MCF 10A (cell line): ENCODE results near the gene TMEM80. TPM values are rescaled to one million over a fixed set of nuclear protein-coding genes. Genes with fewer than 3 reads are reported as not detected.
A peak's percentile ranks its signal among the peaks of the same experiment; 100 is the strongest.

Source experiments
- BruUV-seq: library from RNA; stranded (reverse); fragments of 400-500 nt; replicated peaks from 2 replicates; lab custom pipeline; 2021; lab: Mats Ljungman, UMichigan
- CTCF ChIA-PET: fragments of 300-600 bp; sonication (Branson Sonifier 250); formaldehyde crosslinking; extraction: SDS; loops from one replicate; lab custom pipeline; 2021; ENCODE audit warnings: antibody characterized with exemption, inconsistent platforms; lab: Yijun Ruan, JAX
- POLR2A ChIA-PET: fragments of 300-600, 350-650 bp; sonication (Branson Sonifier 250); formaldehyde crosslinking; extraction: SDS; loops from one replicate; lab custom pipeline; 2020; ENCODE audit warnings: antibody characterized with exemption, inconsistent platforms; lab: Yijun Ruan, JAX
- DNase-seq: peaks from one replicate; pipeline ENCODE4 v3.0.0-alpha.2; 2018; ENCODE audit not compliant: unreplicated experiment
- H3K27ac Mint-ChIP-seq: one replicate; pipeline ENCODE4 v1.8.0; 2022; ENCODE audit warnings: mild to moderate bottlenecking, low read depth, mixed read lengths; ENCODE audit not compliant: unreplicated experiment
- H3K27me3 Mint-ChIP-seq: one replicate; pipeline ENCODE4 v1.8.0; 2022; ENCODE audit warnings: mixed read lengths; ENCODE audit not compliant: insufficient read depth, unreplicated experiment
- H3K36me3 Mint-ChIP-seq: one replicate; pipeline ENCODE4 v1.8.0; 2022; ENCODE audit warnings: mild to moderate bottlenecking, moderate library complexity, mixed read lengths; ENCODE audit not compliant: insufficient read depth, unreplicated experiment
- H3K4me1 Mint-ChIP-seq: one replicate; pipeline ENCODE4 v1.8.0; 2022; ENCODE audit warnings: mixed read lengths; ENCODE audit not compliant: insufficient read depth, unreplicated experiment
- H3K4me3 Mint-ChIP-seq: one replicate; pipeline ENCODE4 v1.8.0; 2022; ENCODE audit warnings: mild to moderate bottlenecking, moderate library complexity, mixed read lengths; ENCODE audit not compliant: unreplicated experiment
- H3K9me3 Mint-ChIP-seq: one replicate; pipeline ENCODE4 v1.8.0; 2022; ENCODE audit warnings: mixed read lengths; ENCODE audit not compliant: unreplicated experiment
- CTCF ChIP-seq: fragments of 200-600 bp; IDR thresholded peaks from one replicate; pipeline ENCODE4 v1.8.0; 2022; ENCODE audit warnings: antibody characterized with exemption, mild to moderate bottlenecking; ENCODE audit not compliant: unreplicated experiment
- intact Hi-C: fragments of 100-400 bp; cut with micrococcal nuclease; formaldehyde crosslinking; loops from 2 replicates; pipeline ENCODE4 v1.14.1; 2022
- total RNA-seq: library from RNA; stranded (reverse); gene quantifications from 2 replicates; pipeline ENCODE4 v1.2.3, GENCODE V29; 2022

The TMEM80 gene
- total RNA-seq, 1 experiment from 2014 or later, result 12.8 TPM

GRCh38 chr11:742156-742546 lies 46.5 kb downstream of the TMEM80 start:
- no peak for TF ChIP-seq CTCF
- Mint-ChIP-seq H3K27me3 (no peaks in the 10 kb centered on the region), H3K4me1 (peaks cover 4% of the 10 kb centered on the region), H3K4me3 (no peak overlapping the region), H3K27ac (no peak overlapping the region), H3K36me3 (no peaks in the 10 kb centered on the region), H3K9me3 (no peaks in the 10 kb centered on the region)
- no peak for DNase-seq
- ChIA-PET CTCF (interaction anchor here (1.1 kb wide), 1 partner anchor 9 kb away, joined by 3 read pairs; no protein-coding TSS in a partner anchor), POLR2A (no interaction called here)
- no TSS peak for BruUV-seq
- intact Hi-C loops, result no loop called here

GRCh38 chr11:742571-743201 lies 47.1 kb downstream of the TMEM80 start:
- POLR2A ChIA-PET, result interaction anchor here (0.7 kb wide), 1 partner anchor 270 kb away, joined by 3 read pairs; no protein-coding TSS in a partner anchor
- intact Hi-C loops, result no loop called here
- H3K9me3 Mint-ChIP-seq, result no peaks in the 10 kb centered on the region
- no peak for DNase-seq
- CTCF ChIA-PET, result interaction anchor here (1.1 to 1.4 kb wide), 2 partner anchors 10 to 16 kb away, joined by 3 to 4 read pairs; no protein-coding TSS in a partner anchor
- BruUV-seq, result no TSS peak
- TF ChIP-seq CTCF, result no peak
- H3K27me3 Mint-ChIP-seq, result no peaks in the 10 kb centered on the region
- H3K27ac Mint-ChIP-seq, result no peak overlapping the region
- H3K36me3 Mint-ChIP-seq, result no peaks in the 10 kb centered on the region
- H3K4me3 Mint-ChIP-seq, result no peak overlapping the region
- peaks cover 4% of the 10 kb centered on the region for H3K4me1 Mint-ChIP-seq

- no peaks in the 10 kb centered on the region for H3K27me3 Mint-ChIP-seq
- H3K9me3 Mint-ChIP-seq, result no peaks in the 10 kb centered on the region
- H3K4me1 Mint-ChIP-seq, result peaks cover 4% of the 10 kb centered on the region
- H3K4me3 Mint-ChIP-seq, result no peak overlapping the region
- DNase-seq, result no peak
- POLR2A ChIA-PET, result interaction anchor here (0.6 to 4.3 kb wide), 7 partner anchors 9 to 52 kb away, joined by 3 to 64 read pairs (median 7); partner anchors contain the start of genes DEAF1 and TMEM80
- no peak for TF ChIP-seq CTCF
- no peak overlapping the region for H3K27ac Mint-ChIP-seq
- no peaks in the 10 kb centered on the region for H3K36me3 Mint-ChIP-seq
- BruUV-seq, result no TSS peak
- CTCF ChIA-PET, result no interaction called here
- intact Hi-C loops, result no loop called here
These were observed 49.8 kb downstream of the TMEM80 start for GRCh38 chr11:745428-745827.

- Mint-ChIP-seq H3K36me3 (peaks cover under 1% of the 10 kb centered on the region), H3K4me3 (peak overlapping the region; percentile 82), H3K27me3 (no peaks in the 10 kb centered on the region), H3K27ac (peak overlapping the region; percentile 63), H3K4me1 (peaks cover 4% of the 10 kb centered on the region), H3K9me3 (no peaks in the 10 kb centered on the region)
- ChIA-PET POLR2A (interaction anchor here (0.6 to 5.6 kb wide), 15 partner anchors 15 to 183 kb away, joined by 3 to 125 read pairs (median 9); partner anchors contain the start of genes DEAF1, EPS8L2, GATD1 and PNPLA2), CTCF (interaction anchor here (0.7 to 3.3 kb wide), 8 partner anchors 8 to 83 kb away, joined by 3 to 18 read pairs (median 4); no protein-coding TSS in a partner anchor)
- peak; percentile 41 for DNase-seq
- intact Hi-C loops, result loop anchor here (2.0 kb wide), 1 partner anchor 18 kb away; no protein-coding TSS in a partner anchor
- no peak for TF ChIP-seq CTCF
- no TSS peak for BruUV-seq
These were observed 50.9 kb downstream of the TMEM80 start for GRCh38 chr11:746289-747157.
